Activated effector memory CD4-positive, alpha-beta T cell treated with anti-CD3 and anti-CD28 coated beads, Interleukin-2, amount 50 U/mL, for 16 hours (primary cell): ENCODE data around the gene ZNF639.
"Not testable (repeated sequence)": the region's sequence is repeated elsewhere in the genome, so short reads cannot be mapped to it uniquely, and the experiment has no call there.

Source experiments
- DNase-seq: peaks from one replicate; pipeline ENCODE4 v3.0.0-alpha.2; 2020

ZNF639 gene

GRCh38 chr3:179322286-179323196 lies at the start of gene ZNF639:
TSS of gene ZNF639 (plus strand) at chr3:179323031. CDS start at chr3:179328294, 5,263 bp downstream.
- DNase-seq: peak; percentile 94

- not testable (repeated sequence) for DNase-seq
Measured at GRCh38 chr3:179274434-179274833, 48.4 kb upstream of the ZNF639 start.

GRCh38 chr3:179276001-179276400 lies 46.8 kb upstream of the ZNF639 start:
- no peak for DNase-seq

GRCh38 chr3:179276743-179277142 lies 46.1 kb upstream of the ZNF639 start:
- no peak for DNase-seq

- no peak for DNase-seq
Measured at GRCh38 chr3:179278151-179278550, 44.7 kb upstream of the ZNF639 start.

- DNase-seq: no peak
Measured at GRCh38 chr3:179278932-179279693, 43.7 kb upstream of the ZNF639 start.

GRCh38 chr3:179279837-179280236 lies 43.0 kb upstream of the ZNF639 start:
- no peak for DNase-seq

- DNase-seq: no peak
Measured at GRCh38 chr3:179281825-179282224, 41.0 kb upstream of the ZNF639 start.

GRCh38 chr3:179286331-179286730 lies 36.5 kb upstream of the ZNF639 start:
- DNase-seq: no peak

GRCh38 chr3:179288845-179289244 lies 34.0 kb upstream of the ZNF639 start:
- DNase-seq: no peak

- no peak for DNase-seq
Measured at GRCh38 chr3:179289295-179289694, 33.5 kb upstream of the ZNF639 start.

GRCh38 chr3:179292450-179292849 lies 30.4 kb upstream of the ZNF639 start:
- no peak for DNase-seq

- DNase-seq: no peak
Measured at GRCh38 chr3:179297971-179298725, 24.7 kb upstream of the ZNF639 start.

GRCh38 chr3:179299316-179299715 lies 23.5 kb upstream of the ZNF639 start:
- DNase-seq: no peak

- DNase-seq: no peak
Measured at GRCh38 chr3:179299999-179300613, 22.7 kb upstream of the ZNF639 start.

GRCh38 chr3:179301645-179302044 lies 21.2 kb upstream of the ZNF639 start:
- no peak for DNase-seq

GRCh38 chr3:179302111-179302510 lies 20.7 kb upstream of the ZNF639 start:
- no peak for DNase-seq

GRCh38 chr3:179304605-179305004 lies 18.2 kb upstream of the ZNF639 start:
- no peak for DNase-seq

GRCh38 chr3:179307362-179307761 lies 15.5 kb upstream of the ZNF639 start:
- DNase-seq: not testable (repeated sequence)

GRCh38 chr3:179308001-179308400 lies 14.8 kb upstream of the ZNF639 start:
- no peak for DNase-seq

GRCh38 chr3:179309225-179310078 lies 13.4 kb upstream of the ZNF639 start:
- no peak for DNase-seq

GRCh38 chr3:179318876-179319275 lies 4.0 kb upstream of the ZNF639 start:
- no peak for DNase-seq
